Heart right ventricle (tissue), 16 donors: Measurements from ENCODE around the gene FBXW4. TPM values are rescaled to one million over a fixed set of nuclear protein-coding genes. Genes with fewer than 3 reads are reported as not detected.
A peak's percentile ranks its signal among the peaks of the same experiment; 100 is the strongest.

Experiments used
- ATAC-seq, 8 donors: fragments of 200-7000 bp; cut with Tn5 transposase; one replicate each; pipeline ENCODE4 v1.9.1; 2020; ENCODE audit warnings: mild to moderate bottlenecking in 8 of 8, moderate library complexity in 8 of 8, moderate number of reproducible peaks in 1 of 8
- DNase-seq, 2 donors: peaks; one replicate each; pipeline ENCODE4 v3.0.0-alpha.2; 2020
- H3K27ac ChIP-seq, 10 donors: fragments of 200-600 bp; sonication (generic) in 2 of 10; one replicate each; pipeline versions ENCODE4 v1.5.0 to v1.8.0; 2020 to 2022; ENCODE audit warnings: mild to moderate bottlenecking in 3 of 10
- H3K27me3 ChIP-seq, 7 donors: fragments of 200-600 bp; one replicate each; pipeline ENCODE4 v1.8.0; 2021 to 2022; ENCODE audit warnings: mild to moderate bottlenecking in 2 of 7
- H3K36me3 ChIP-seq, 9 donors: fragments of 200-600 bp; sonication (generic) in 1 of 9; one replicate each; pipeline versions ENCODE4 v1.5.0 to v1.8.0; 2020 to 2022; ENCODE audit warnings: mild to moderate bottlenecking in 2 of 9
- H3K4me1 ChIP-seq, 9 donors: fragments of 200-600 bp; sonication (generic) in 1 of 9; one replicate each; pipeline versions ENCODE4 v1.5.0 to v1.8.0; 2020 to 2022; ENCODE audit warnings: mild to moderate bottlenecking in 4 of 9
- H3K4me3 ChIP-seq, 10 donors: fragments of 200-600 bp; sonication (generic) in 2 of 10; one replicate each; pipeline versions ENCODE4 v1.5.0 to v1.8.0; 2020 to 2022; ENCODE audit warnings: mild to moderate bottlenecking in 7 of 10, moderate library complexity in 2 of 10
- H3K9me3 ChIP-seq, 11 donors: fragments of 200-600 bp in 10 of 11; sonication (generic) in 2 of 11; one replicate each; pipeline versions ENCODE4 v1.5.0 to v1.8.0; 2013 to 2022; ENCODE audit warnings: mild to moderate bottlenecking in 2 of 11, control low read depth in 1 of 11, moderate library complexity in 1 of 11
- WGBS, 2 donors: extraction: QIAGEN DNeasy Blood & Tissue Kit; methylation state at CpG; one replicate each; pipeline ENCODE4 v1.1.7; 2013; ENCODE audit warnings: inconsistent platforms in 1 of 2; 5-methylcytosine and 5-hydroxymethylcytosine counted together
- intact Hi-C, 10 donors: fragments of 100-400 bp; cut with DNase I; formaldehyde crosslinking; loops; one replicate each; pipeline versions ENCODE4 v1.11.1 to v1.14.2; 2022
- long read RNA-seq, 3 donors: library from polyadenylated mRNA; unstranded; transcript quantifications; one replicate each; pipeline ENCODE4 v2.0.0, GENCODE V29; 2020 to 2021
- polyA plus RNA-seq, 2 donors: library from polyadenylated mRNA; stranded (reverse); fragments of 200-250 nt; gene quantifications; one replicate each; pipeline ENCODE4 v1.2.3, GENCODE V29; 2013
- total RNA-seq, 10 donors: library from RNA; stranded (reverse); fragmentation: NEBNext Ultra II Directional in 3 of 10; extraction: Animal tissue kit (Norgen Biotek cat#: 25700) in 3 of 10; gene quantifications; one replicate each; pipeline versions ENCODE4 v1.2.1 to v1.2.4, GENCODE V29; 2021 to 2023
- TF ChIP-seq, protein P1 (sequence below), 9 donors: fragments of 200-600 bp; sonication (generic) in 2 of 9; IDR thresholded peaks; one replicate each; pipeline versions ENCODE4 v1.5.0 to v1.8.0; 2021 to 2022; ENCODE audit warnings: antibody characterized with exemption in 9 of 9, mild to moderate bottlenecking in 5 of 9, moderate library complexity in 1 of 9
- donor health status: Arrhythmogenic right ventricular cardiomyopathy.
- donor health status: ischemic (EF 13 %, LVEDD 7.1; RV severe dilation, severe dysfunction).
- donor health status: healthy with polysubstance abuse.
- donor health status: DM: no; HTN: yes; CAD: no.
- donor health status: DM: no; HTN: no; CAD: no.
- donor health status: ischemic (EF 25% LVEDD 6.9; RV normal size, moderate dysfunction).
- donor health status: ischemic (EF 25% LVEDD 5.7; RV mildly dilated, moderate dysfunction).
- donor health status: healthy.
- donor health status: DM: yes; HTN: yes; CAD: no.
- donor health status: Ischemic cardiomyopathy.
- donor health status: ischemic (EF 35%, LVEDD 5.7; RV mildly dilated, moderate dysfunction).
- donor health status: nonischemic (EF 11% LVEDD 7.7; RV severe dilation, severe dysfunction).
- donor health status: DM: yes; HTN: yes; CAD: no.
- donor health status: PGD.
- donor health status: ischemic (EF 29% LVEDD 5.4; RV normal size, mild dysfunction).
- donor health status: nonischemic (EF 23%, LVEDD 6.1; RV moderate dilation, normal function).

Gene FBXW4, protein sequence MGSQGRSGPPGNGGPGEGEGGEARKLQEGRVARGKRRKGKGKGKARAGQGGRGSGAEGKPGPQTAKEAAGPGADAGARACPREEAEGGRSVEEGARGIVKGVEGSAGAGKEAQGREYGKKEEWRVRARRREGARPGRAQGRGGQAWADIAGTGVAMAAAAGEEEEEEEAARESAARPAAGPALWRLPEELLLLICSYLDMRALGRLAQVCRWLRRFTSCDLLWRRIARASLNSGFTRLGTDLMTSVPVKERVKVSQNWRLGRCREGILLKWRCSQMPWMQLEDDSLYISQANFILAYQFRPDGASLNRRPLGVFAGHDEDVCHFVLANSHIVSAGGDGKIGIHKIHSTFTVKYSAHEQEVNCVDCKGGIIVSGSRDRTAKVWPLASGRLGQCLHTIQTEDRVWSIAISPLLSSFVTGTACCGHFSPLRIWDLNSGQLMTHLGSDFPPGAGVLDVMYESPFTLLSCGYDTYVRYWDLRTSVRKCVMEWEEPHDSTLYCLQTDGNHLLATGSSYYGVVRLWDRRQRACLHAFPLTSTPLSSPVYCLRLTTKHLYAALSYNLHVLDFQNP
- total RNA-seq (100 to 1,000 TPM in 4 of 10 donors, 10 to 100 TPM in 6; 78.1 to 118 (median 96.8) TPM), polyA plus RNA-seq (10 to 100 TPM; 31.8 to 63.2 TPM)
- long read RNA-seq, donor 1, transcript FBXW4-201 (9 exons, 2,483 nt): major isoform, 27 of 40 reads
- long read RNA-seq, donor 1, partial matches to known transcripts: 3 of 40 reads
- long read RNA-seq, donor 1, other reads (novel, unspliced or antisense): 10 of 40 reads
- long read RNA-seq, donor 2, transcript FBXW4-201 (9 exons, 2,483 nt): major isoform, 52 of 74 reads
- long read RNA-seq, donor 2, partial matches to known transcripts: 12 of 74 reads
- long read RNA-seq, donor 2, other reads (novel, unspliced or antisense): 9 of 74 reads
- long read RNA-seq, donor 3, transcript FBXW4-201 (9 exons, 2,483 nt): major isoform, 7 of 11 reads
- long read RNA-seq, donor 3, partial matches to known transcripts: 1 of 11 reads
- long read RNA-seq, donor 3, other reads (novel, unspliced or antisense): 3 of 11 reads

DNA sequence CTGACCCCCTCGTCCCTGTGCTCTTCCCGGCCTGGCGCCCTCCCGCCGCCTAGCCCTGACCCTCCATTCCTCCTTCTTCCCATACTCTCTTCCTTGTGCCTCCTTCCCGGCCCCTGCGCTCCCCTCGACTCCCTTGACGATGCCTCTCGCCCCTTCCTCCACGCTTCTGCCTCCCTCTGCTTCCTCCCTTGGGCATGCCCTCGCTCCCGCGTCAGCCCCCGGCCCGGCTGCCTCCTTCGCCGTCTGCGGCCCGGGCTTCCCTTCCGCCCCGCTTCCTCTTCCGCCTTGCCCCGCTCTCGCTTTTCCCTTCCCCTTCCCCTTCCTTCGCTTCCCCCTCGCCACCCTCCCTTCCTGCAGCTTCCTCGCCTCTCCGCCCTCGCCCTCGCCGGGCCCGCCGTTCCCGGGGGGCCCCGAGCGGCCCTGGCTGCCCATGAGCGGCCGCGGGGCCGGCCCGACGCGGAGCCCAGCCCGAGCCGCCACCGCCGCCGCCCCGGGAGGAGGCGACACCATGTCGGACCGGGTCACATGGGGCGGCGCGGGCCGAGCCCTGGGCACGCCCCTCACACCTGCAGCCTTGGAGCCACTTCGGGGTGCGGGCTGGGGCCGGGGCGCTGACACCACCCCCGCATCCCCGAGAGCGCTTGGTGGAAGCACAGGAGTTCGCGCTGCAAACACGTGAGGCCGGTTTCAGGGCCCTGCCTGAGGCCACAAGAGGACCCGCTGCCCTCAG, at the start of gene FBXW4:
Gene FBXW4, minus strand, starts transcription at position 497 of the 730 bp plus-strand sequence. Its CDS starts 65 bp downstream, at position 432.
- intact Hi-C loops: no loop called here
- Histone ChIP-seq H3K27me3 (no peaks in the 10 kb centered on the region), H3K27ac (peak within 1 kb of the TSS; percentile 90 to 99 (median 98)), H3K9me3 (no peaks in the 10 kb centered on the region), H3K4me3 (peak within 1 kb of the TSS; percentile 77 to 96 (median 90)), H3K36me3 (no peaks in the 10 kb centered on the region), H3K4me1 (peaks cover 5 to 50% (median 45%) of the 10 kb centered on the region in 9 donors)
- peak; percentile 60 to 84 (median 75) for ATAC-seq
- peak; percentile 42 to 61 for DNase-seq
- 3% methylated on average over 49 to 70 of the region's 70 CpGs for WGBS, 2 donors
- TF ChIP-seq, protein P1, sequence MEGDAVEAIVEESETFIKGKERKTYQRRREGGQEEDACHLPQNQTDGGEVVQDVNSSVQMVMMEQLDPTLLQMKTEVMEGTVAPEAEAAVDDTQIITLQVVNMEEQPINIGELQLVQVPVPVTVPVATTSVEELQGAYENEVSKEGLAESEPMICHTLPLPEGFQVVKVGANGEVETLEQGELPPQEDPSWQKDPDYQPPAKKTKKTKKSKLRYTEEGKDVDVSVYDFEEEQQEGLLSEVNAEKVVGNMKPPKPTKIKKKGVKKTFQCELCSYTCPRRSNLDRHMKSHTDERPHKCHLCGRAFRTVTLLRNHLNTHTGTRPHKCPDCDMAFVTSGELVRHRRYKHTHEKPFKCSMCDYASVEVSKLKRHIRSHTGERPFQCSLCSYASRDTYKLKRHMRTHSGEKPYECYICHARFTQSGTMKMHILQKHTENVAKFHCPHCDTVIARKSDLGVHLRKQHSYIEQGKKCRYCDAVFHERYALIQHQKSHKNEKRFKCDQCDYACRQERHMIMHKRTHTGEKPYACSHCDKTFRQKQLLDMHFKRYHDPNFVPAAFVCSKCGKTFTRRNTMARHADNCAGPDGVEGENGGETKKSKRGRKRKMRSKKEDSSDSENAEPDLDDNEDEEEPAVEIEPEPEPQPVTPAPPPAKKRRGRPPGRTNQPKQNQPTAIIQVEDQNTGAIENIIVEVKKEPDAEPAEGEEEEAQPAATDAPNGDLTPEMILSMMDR (IDR thresholded peaks at IDR 0.05): peak in 1 of 9 donors; percentile 17

DNA sequence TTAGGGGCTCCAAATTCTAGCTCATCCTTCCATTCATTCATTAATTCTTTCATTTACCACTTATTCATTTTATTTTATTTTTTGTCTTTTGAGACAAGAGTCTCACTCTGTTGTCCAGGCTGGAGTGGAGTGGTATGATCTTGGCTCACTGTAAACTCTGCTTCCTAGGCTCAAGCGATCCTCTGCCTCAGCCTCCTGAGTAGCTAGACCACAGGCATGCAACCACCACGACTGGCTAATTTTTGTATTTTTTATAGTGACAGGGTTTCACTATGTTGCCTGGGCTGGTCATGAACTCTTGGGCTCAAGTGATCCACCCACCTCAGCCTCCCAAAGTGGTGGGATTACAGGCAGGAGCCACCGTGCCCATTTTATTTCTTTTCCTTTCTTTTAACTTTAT, 49.3 kb upstream of the FBXW4 start:
- ATAC-seq (no peak), DNase-seq (no peak)
- no peak overlapping the region for H3K4me3 ChIP-seq
- TF ChIP-seq, protein P1 (IDR thresholded peaks at IDR 0.05): no peak
- intact Hi-C loops: no loop called here
- peaks cover 0 to 26% (median 16%) of the 10 kb centered on the region in 7 donors for H3K27me3 ChIP-seq
- 79 to 83% methylated on average over 3 of the region's 3 CpGs for WGBS, 2 donors
- H3K27ac ChIP-seq: no peak overlapping the region
- H3K9me3 ChIP-seq: no peaks in the 10 kb centered on the region
- no peaks in the 10 kb centered on the region for H3K4me1 ChIP-seq
- H3K36me3 ChIP-seq: no peaks in the 10 kb centered on the region

DNA sequence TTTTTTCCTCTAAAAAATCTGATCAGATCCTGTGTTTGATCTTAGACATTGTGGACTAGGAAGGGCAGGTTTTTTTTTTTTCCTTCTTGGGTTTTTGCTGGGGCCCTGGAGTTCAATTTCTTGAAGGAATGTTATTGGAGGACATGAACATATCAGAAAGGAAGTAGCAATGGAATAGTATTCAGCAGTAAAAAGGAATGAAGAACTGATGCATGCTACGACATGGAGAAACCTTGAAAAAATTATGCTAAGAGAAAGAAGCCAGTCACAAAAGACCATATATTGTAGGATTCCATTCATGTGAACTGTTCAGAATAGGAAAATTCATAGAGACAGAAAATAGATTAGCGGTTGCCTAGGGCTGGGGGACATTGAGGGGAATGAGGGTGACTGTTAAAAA, 47.0 kb upstream of the FBXW4 start:
- WGBS, 2 donors: 46 to 48% methylated on average over 2 of the region's 2 CpGs
- intact Hi-C loops: no loop called here
- Histone ChIP-seq H3K4me3 (no peak overlapping the region), H3K9me3 (no peaks in the 10 kb centered on the region), H3K27me3 (peaks cover 0 to 46% (median 34%) of the 10 kb centered on the region in 7 donors), H3K27ac (no peak overlapping the region), H3K4me1 (no peaks in the 10 kb centered on the region), H3K36me3 (no peaks in the 10 kb centered on the region)
- no peak for DNase-seq
- TF ChIP-seq, protein P1 (IDR thresholded peaks at IDR 0.05): no peak
- no peak for ATAC-seq
